Esophagus squamous epithelium (tissue), 5 donors: Measurements from ENCODE around the gene HOXB4. TPM values are rescaled to one million over a fixed set of nuclear protein-coding genes. Genes with fewer than 3 reads are reported as not detected.
A peak's percentile ranks its signal among the peaks of the same experiment; 100 is the strongest.

Experiments used
- DNase-seq: peaks from one replicate; lab custom pipeline; 2025; lab: John Stamatoyannopoulos, UW
- H3K27ac ChIP-seq, 4 donors: fragments of 200-600 bp; sonication (generic); one replicate each; pipeline ENCODE4 v1.5.1; 2016 to 2019; ENCODE audit warnings: mild to moderate bottlenecking in 1 of 4
- H3K27me3 ChIP-seq, 4 donors: fragments of 200-600 bp; sonication (generic); 1 replicate in 3 of 4; 2 replicates in 1 of 4; pipeline versions ENCODE4 v1.5.1 to v1.6.0; 2017 to 2021; ENCODE audit warnings: antibody characterized with exemption in 1 of 4
- H3K36me3 ChIP-seq, 3 donors: fragments of 200-600 bp; sonication (generic); one replicate each; pipeline ENCODE4 v1.5.1; 2016 to 2019
- H3K4me1 ChIP-seq, 3 donors: fragments of 200-600 bp; sonication (generic); one replicate each; pipeline ENCODE4 v1.5.1; 2017 to 2019
- H3K4me3 ChIP-seq, 4 donors: fragments of 200-600 bp; sonication (generic); 1 replicate in 3 of 4; 2 replicates in 1 of 4; pipeline ENCODE4 v1.5.1; 2016 to 2019; ENCODE audit warnings: mild to moderate bottlenecking in 2 of 4, moderate library complexity in 1 of 4
- H3K9me3 ChIP-seq, 3 donors: fragments of 200-600 bp; sonication (generic); one replicate each; pipeline ENCODE4 v1.5.1; 2016 to 2019
- POLR2A ChIP-seq, 4 donors: fragments of 450-650 bp; IDR thresholded peaks; one replicate each; pipeline ENCODE4 v1.6.1; 2017; ENCODE audit warnings: antibody characterized with exemption in 4 of 4, mild to moderate bottlenecking in 4 of 4, moderate library complexity in 3 of 4
- WGBS, 2 donors: methylation state at CpG; one replicate each; pipeline ENCODE4 v1.1.5; 2018; 5-methylcytosine and 5-hydroxymethylcytosine counted together
- intact Hi-C: fragments of 100-400 bp; cut with DNase I; formaldehyde crosslinking; loops from one replicate; pipeline ENCODE4 v1.15.0; 2022
- total RNA-seq, 4 donors: library from RNA; depleted of rRNA; stranded (reverse); fragments of >200 nt; gene quantifications; one replicate each; pipeline ENCODE4 v1.1.0, GENCODE V29; 2016
- TF ChIP-seq, protein P1 (sequence below), 6 experiments: fragments of 450-650 bp in 4 of 6; fragments of 200-600 bp in 2 of 6; sonication (generic) in 2 of 6; IDR thresholded peaks; one replicate each; pipeline ENCODE4 v1.5.1; 2016 to 2019; ENCODE audit warnings: antibody characterized with exemption in 6 of 6, mild to moderate bottlenecking in 4 of 6, moderate library complexity in 4 of 6
- donor health status: DM: yes; HTN: yes; CAD: no.

HOXB4 gene
- total RNA-seq, 4 donors from 2014 or later, result 0.27 to 2.9 (median 1.8) TPM

DNA sequence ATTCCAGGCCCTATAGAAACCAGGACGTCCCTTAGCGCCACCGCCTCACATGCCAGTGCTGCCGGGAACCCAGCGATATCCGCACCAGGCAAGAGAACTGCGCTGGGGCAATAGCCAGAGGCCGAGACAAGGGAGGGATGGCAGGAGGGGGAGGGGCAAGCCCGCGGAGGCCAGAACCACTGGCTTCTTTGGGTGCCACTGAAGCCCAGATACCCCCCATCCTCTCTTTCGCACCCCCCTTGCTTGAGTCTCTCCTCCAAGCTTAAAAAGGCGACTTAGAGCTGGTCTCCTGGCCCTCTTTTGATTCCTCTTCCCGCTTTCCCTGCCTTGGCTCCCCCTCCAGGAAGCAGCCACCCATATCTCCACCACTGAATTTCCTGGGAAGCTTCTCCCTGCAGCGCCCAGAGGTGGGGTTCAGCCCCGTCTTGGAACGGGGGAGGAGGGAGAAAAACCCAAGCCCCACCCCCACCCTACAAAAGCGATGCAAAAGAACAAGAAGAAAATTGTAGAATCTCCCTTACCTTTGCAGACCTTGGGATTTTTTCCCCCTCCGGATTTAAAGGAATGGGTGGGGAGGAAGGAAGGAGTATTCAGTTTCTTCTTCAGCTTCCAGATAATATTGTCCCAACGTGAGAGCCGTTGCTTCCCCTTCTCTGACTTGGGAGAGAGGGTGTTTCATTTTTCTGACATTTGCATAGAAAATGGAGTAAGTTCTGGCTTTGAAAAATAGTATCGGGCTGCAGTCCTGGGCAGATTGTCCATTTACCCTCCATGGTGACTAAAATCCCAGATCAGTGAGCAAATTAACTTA is 26.0 kb upstream of the HOXB4 start:
- Histone ChIP-seq H3K4me1 (peaks cover 5 to 29% (median 5%) of the 10 kb centered on the region in 3 donors), H3K36me3 (no peaks in the 10 kb centered on the region), H3K9me3 (no peaks in the 10 kb centered on the region), H3K4me3 (peak overlapping the region in 1 of 4 donors; percentile 24), H3K27me3 (peaks cover 27 to 100% (median 81%) of the 10 kb centered on the region in 4 donors), H3K27ac (no peak overlapping the region)
- TF ChIP-seq, protein P1, sequence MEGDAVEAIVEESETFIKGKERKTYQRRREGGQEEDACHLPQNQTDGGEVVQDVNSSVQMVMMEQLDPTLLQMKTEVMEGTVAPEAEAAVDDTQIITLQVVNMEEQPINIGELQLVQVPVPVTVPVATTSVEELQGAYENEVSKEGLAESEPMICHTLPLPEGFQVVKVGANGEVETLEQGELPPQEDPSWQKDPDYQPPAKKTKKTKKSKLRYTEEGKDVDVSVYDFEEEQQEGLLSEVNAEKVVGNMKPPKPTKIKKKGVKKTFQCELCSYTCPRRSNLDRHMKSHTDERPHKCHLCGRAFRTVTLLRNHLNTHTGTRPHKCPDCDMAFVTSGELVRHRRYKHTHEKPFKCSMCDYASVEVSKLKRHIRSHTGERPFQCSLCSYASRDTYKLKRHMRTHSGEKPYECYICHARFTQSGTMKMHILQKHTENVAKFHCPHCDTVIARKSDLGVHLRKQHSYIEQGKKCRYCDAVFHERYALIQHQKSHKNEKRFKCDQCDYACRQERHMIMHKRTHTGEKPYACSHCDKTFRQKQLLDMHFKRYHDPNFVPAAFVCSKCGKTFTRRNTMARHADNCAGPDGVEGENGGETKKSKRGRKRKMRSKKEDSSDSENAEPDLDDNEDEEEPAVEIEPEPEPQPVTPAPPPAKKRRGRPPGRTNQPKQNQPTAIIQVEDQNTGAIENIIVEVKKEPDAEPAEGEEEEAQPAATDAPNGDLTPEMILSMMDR (IDR thresholded peaks at IDR 0.05), result no peak
- TF ChIP-seq POLR2A (IDR thresholded peaks at IDR 0.05), result no peak
- no peak for DNase-seq
- WGBS, 2 donors, result 9 to 12% methylated on average over 13 to 16 of the region's 21 CpGs
- intact Hi-C loops, result no loop called here

DNA sequence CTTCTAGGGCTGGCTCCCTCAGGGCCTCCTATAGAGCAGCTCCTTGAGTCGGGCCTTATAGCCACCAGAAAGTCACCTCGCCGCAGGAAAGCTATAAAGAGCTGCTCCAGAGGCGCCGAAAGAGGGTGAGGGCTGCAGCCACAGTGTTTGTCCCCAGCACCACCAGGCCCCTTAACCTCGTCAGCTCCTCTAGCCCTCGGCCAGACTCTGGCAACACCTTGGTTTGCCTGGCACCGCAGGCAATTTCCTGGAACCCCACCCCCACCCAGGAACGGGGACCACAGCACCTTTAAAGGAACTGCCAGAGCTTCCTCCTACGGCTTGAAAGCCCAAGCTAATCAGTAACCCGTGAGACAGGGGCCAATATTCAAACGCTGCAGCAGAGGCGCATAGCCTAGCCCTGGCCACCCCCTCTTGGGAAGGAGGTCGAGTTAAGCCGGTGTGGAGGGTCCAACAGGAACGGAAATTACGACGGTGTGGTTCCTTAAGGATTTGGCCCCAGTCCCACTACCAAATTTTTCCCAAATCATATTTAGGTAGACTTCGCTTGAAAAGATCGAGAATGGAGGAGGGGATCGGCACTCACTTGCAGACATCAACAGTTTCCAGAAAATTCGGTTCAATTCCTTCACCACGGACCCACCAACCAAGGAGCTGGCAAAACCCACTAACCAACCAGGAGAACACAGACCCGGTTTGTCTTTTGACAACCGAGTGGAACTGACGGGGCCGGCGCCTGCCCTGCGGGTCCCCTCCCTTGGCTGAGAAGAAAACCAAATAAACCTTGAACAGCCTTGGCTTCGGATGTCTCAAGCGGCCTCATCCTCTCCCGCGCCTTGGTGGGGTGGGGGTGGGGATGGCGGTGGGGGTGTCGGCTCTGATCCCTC is 23.6 kb upstream of the HOXB4 start:
- no peaks in the 10 kb centered on the region for H3K36me3 ChIP-seq
- TF ChIP-seq POLR2A (IDR thresholded peaks at IDR 0.05), result no peak
- intact Hi-C loops, result no loop called here
- H3K27ac ChIP-seq, result no peak overlapping the region
- no peaks in the 10 kb centered on the region for H3K9me3 ChIP-seq
- no peak for DNase-seq
- H3K4me3 ChIP-seq, result peak overlapping the region in 1 of 4 donors; percentile 22
- WGBS, 2 donors, result 10 to 24% methylated on average over 13 to 14 of the region's 35 CpGs
- H3K27me3 ChIP-seq, result peaks cover 17 to 100% (median 81%) of the 10 kb centered on the region in 4 donors
- H3K4me1 ChIP-seq, result peaks cover 16 to 47% (median 19%) of the 10 kb centered on the region in 3 donors

DNA sequence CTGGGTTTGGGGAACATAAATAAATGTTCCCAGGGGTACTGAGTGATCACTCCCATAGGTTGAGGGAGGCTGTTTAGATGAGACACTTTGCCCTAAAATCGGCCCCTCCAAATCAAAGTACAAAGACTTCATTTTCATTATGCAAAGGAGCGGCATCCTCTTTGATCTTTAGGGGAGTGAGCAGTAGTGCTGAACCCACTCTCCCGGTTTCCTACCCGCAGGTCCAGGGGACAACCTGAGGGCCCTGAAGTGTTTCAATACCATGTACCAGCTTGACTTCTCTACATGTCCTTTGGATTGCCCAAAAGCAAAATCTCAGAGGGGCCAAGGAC is 23.0 kb upstream of the HOXB4 start:
- no peak overlapping the region for H3K27ac ChIP-seq
- peaks cover 16 to 53% (median 25%) of the 10 kb centered on the region in 3 donors for H3K4me1 ChIP-seq
- no peaks in the 10 kb centered on the region for H3K36me3 ChIP-seq
- peaks cover 17 to 100% (median 81%) of the 10 kb centered on the region in 4 donors for H3K27me3 ChIP-seq
- 39% methylated on average over 4 of the region's 4 CpGs; no CpG with 5 or more reads in 1 of the 2 donors for WGBS, 2 donors
- no peaks in the 10 kb centered on the region for H3K9me3 ChIP-seq
- no peak for DNase-seq
- intact Hi-C loops, result no loop called here
- H3K4me3 ChIP-seq, result no peak overlapping the region
- TF ChIP-seq, protein P1 (IDR thresholded peaks at IDR 0.05), result no peak
- TF ChIP-seq POLR2A (IDR thresholded peaks at IDR 0.05), result no peak

DNA sequence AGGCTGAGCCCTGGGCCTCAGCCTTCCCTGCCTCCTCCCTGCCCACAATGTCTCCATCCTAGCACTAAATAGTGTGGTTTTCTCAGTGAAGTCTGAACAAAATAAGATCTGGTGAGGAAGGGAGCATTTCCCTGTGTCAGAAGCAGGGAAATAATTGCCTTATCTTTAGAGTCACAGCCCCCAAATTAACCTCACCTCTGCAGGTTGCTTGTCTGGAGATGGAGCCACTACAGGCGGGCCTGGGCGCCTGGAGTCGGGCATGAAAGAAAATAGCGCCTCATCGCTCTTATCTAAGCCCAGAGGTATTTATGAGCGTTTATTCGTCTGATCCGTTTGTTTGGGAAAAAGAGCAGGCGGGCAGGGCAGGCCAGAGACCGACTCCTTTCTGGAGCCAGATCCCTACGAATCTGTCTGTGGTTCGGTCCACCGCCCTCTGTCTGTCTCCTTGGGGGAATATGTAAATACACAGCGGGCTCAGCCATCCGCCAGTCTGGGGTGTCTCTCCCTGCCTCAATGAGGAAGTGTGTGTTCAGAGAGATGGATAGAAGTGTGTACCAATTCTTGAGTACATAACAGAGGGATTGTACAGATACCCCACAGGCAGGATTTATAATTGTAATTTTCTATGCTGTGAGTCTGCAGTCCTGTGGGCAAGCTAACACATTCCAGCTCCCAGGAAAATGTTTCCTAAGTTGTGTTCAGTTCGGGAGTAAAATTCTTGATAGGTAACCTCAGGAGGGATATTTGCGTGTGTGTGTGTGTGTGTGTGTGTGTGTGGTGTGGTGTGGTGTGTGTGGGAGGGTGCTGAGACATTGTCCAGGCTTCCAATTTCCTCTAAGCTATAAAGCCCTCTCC is 22.3 kb upstream of the HOXB4 start:
- Histone ChIP-seq H3K4me3 (no peak overlapping the region), H3K9me3 (no peaks in the 10 kb centered on the region), H3K27me3 (peaks cover 12 to 100% (median 75%) of the 10 kb centered on the region in 4 donors), H3K4me1 (peaks cover 16 to 56% (median 27%) of the 10 kb centered on the region in 3 donors), H3K36me3 (no peaks in the 10 kb centered on the region), H3K27ac (no peak overlapping the region)
- WGBS, 2 donors, result 60 to 64% methylated on average over 16 of the region's 17 CpGs
- DNase-seq, result no peak
- intact Hi-C loops, result no loop called here
- TF ChIP-seq, protein P1 (IDR thresholded peaks at IDR 0.05), result no peak
- no peak for TF ChIP-seq POLR2A (IDR thresholded peaks at IDR 0.05)

DNA sequence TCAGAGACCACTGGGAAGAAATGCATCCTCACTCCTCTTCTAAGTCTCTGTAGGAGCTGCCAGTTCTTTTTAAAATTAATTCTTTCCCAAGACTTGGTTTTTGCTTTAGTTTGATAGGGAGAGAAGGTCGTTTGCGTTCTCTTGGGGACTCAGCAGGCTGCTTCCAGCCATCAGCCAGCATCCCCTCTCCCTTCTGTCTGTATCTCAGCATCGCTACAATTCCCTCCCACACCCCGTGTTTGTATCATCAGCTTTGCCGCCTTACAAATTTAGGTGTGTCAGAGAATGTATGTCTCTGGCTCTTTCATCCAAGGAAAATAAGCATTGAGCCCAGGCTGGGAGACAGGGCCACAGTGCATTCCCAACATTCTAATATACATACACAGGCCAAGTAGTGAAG is 21.2 kb upstream of the HOXB4 start:
- Histone ChIP-seq H3K4me3 (no peak overlapping the region), H3K4me1 (peaks cover 19 to 60% (median 27%) of the 10 kb centered on the region in 3 donors), H3K27ac (no peak overlapping the region), H3K27me3 (peaks cover 6 to 100% (median 72%) of the 10 kb centered on the region in 4 donors), H3K36me3 (no peaks in the 10 kb centered on the region), H3K9me3 (no peaks in the 10 kb centered on the region)
- TF ChIP-seq, protein P1 (IDR thresholded peaks at IDR 0.05), result no peak
- TF ChIP-seq POLR2A (IDR thresholded peaks at IDR 0.05), result no peak
- 71 to 78% methylated on average over 5 of the region's 5 CpGs for WGBS, 2 donors
- intact Hi-C loops, result loop anchor here (5.0 kb wide), 1 partner anchor 252 kb away; no protein-coding TSS in a partner anchor
- DNase-seq, result no peak
